ENCODE measurements around the gene CYP4F12.

DNA sequence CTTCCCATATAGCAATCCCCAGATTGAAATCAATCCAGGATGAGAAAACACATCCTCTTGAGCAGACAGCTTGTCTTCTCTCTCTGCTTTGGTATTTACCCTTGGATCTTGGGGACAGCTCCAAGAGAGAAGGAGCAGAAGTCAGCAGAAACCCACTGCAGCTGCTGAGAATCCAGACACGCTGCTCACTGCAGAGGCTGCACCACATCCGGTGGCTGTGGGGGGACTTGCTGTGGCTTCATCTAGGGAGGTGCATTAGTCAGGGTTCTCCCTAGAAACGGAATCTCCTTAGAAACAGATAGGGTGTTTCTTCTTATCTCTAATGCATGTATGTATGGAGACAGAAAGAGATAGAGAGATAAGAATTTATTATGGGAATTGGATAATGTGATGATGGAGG lies 2.7 kb downstream of the CYP4F12 start:
- TF ChIP-seq YY1 (IDR thresholded peaks at IDR 0.05): no peak
- TF ChIP-seq, protein P1, sequence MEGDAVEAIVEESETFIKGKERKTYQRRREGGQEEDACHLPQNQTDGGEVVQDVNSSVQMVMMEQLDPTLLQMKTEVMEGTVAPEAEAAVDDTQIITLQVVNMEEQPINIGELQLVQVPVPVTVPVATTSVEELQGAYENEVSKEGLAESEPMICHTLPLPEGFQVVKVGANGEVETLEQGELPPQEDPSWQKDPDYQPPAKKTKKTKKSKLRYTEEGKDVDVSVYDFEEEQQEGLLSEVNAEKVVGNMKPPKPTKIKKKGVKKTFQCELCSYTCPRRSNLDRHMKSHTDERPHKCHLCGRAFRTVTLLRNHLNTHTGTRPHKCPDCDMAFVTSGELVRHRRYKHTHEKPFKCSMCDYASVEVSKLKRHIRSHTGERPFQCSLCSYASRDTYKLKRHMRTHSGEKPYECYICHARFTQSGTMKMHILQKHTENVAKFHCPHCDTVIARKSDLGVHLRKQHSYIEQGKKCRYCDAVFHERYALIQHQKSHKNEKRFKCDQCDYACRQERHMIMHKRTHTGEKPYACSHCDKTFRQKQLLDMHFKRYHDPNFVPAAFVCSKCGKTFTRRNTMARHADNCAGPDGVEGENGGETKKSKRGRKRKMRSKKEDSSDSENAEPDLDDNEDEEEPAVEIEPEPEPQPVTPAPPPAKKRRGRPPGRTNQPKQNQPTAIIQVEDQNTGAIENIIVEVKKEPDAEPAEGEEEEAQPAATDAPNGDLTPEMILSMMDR (IDR thresholded peaks at IDR 0.05; ENCODE audit: low read depth, low read length, missing input control): no peak
- no peak for TF ChIP-seq MAX (IDR thresholded peaks at IDR 0.05)
- TF ChIP-seq RXRA (IDR thresholded peaks at IDR 0.05): no peak
- TF ChIP-seq ZBTB33 (IDR thresholded peaks at IDR 0.05): no peak
- no peak for TF ChIP-seq TAF1 (conservative IDR thresholded peaks at IDR 0.05)
- no peak for TF ChIP-seq GABPA (IDR thresholded peaks at IDR 0.05 in 1 of 2, conservative IDR thresholded peaks at IDR 0.05 in 1 of 2)
- no peak for TF ChIP-seq HNF4G (IDR thresholded peaks at IDR 0.05)
- no peak for TF ChIP-seq NR2F2 (IDR thresholded peaks at IDR 0.05)
- TF ChIP-seq SP1 (IDR thresholded peaks at IDR 0.05): no peak
- TF ChIP-seq RAD21 (IDR thresholded peaks at IDR 0.05): no peak
